Osteocyte (in vitro differentiated cells): ENCODE measurements around the gene CNEP1R1. TPM values are rescaled to one million over a fixed set of nuclear protein-coding genes. Genes with fewer than 3 reads are reported as not detected.

Experiments used
- DNase-seq: peaks from one replicate; pipeline ENCODE4 v3.0.0; 2021; ENCODE audit warnings: mixed read lengths; ENCODE audit not compliant: unreplicated experiment; ENCODE audit errors: extremely low spot score
- H3K27ac Mint-ChIP-seq: one replicate; pipeline ENCODE4 v1.8.0; 2021; ENCODE audit warnings: mild to moderate bottlenecking, mixed read lengths; ENCODE audit not compliant: unreplicated experiment
- H3K27me3 Mint-ChIP-seq: one replicate; pipeline ENCODE4 v1.8.0; 2021; ENCODE audit warnings: mixed read lengths; ENCODE audit not compliant: unreplicated experiment
- H3K36me3 Mint-ChIP-seq: one replicate; pipeline ENCODE4 v1.8.0; 2021; ENCODE audit warnings: mixed read lengths; ENCODE audit not compliant: unreplicated experiment
- H3K4me1 Mint-ChIP-seq: one replicate; pipeline ENCODE4 v1.8.0; 2021; ENCODE audit warnings: mixed read lengths; ENCODE audit not compliant: unreplicated experiment
- H3K4me3 Mint-ChIP-seq: one replicate; pipeline ENCODE4 v1.8.0; 2021; ENCODE audit warnings: mild to moderate bottlenecking, moderate library complexity, mixed read lengths; ENCODE audit not compliant: unreplicated experiment
- H3K9me3 Mint-ChIP-seq: one replicate; pipeline ENCODE4 v1.8.0; 2021; ENCODE audit warnings: mixed read lengths; ENCODE audit not compliant: unreplicated experiment
- total RNA-seq: library from RNA; stranded (reverse); gene quantifications from 2 replicates; pipeline ENCODE4 v1.2.1, GENCODE V29; 2021
- TF ChIP-seq, protein P1 (sequence below): fragments of 200-600 bp; sonication (generic); IDR thresholded peaks from 2 replicates; pipeline ENCODE4 v1.5.0; 2021; ENCODE audit warnings: antibody characterized with exemption, mild to moderate bottlenecking, moderate library complexity

CNEP1R1 gene
- total RNA-seq, 1 donor from 2014 or later: 23.0 TPM

DNA sequence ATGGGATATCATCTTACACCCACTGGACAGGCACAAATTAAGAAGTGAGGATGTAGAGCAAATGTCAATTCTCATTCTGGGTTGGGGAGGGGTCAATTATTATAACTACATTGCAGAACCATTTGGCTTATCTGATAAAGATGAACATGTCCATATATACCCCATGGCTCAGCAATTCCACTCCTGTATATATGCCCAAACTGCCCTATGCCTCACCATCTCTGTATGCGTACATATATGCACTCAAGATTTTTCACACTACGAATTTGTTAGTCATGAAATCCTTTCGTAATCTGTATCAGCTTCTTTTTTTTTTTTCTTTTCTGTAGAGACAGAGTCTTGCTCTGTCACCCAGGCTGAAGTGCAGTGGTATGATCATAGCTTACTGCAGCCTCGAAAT, 20.8 kb upstream of the CNEP1R1 start:
- H3K4me3 Mint-ChIP-seq: no peak overlapping the region
- H3K36me3 Mint-ChIP-seq: no peaks in the 10 kb centered on the region
- DNase-seq: no peak
- peaks cover 6% of the 10 kb centered on the region for H3K9me3 Mint-ChIP-seq
- TF ChIP-seq, protein P1, sequence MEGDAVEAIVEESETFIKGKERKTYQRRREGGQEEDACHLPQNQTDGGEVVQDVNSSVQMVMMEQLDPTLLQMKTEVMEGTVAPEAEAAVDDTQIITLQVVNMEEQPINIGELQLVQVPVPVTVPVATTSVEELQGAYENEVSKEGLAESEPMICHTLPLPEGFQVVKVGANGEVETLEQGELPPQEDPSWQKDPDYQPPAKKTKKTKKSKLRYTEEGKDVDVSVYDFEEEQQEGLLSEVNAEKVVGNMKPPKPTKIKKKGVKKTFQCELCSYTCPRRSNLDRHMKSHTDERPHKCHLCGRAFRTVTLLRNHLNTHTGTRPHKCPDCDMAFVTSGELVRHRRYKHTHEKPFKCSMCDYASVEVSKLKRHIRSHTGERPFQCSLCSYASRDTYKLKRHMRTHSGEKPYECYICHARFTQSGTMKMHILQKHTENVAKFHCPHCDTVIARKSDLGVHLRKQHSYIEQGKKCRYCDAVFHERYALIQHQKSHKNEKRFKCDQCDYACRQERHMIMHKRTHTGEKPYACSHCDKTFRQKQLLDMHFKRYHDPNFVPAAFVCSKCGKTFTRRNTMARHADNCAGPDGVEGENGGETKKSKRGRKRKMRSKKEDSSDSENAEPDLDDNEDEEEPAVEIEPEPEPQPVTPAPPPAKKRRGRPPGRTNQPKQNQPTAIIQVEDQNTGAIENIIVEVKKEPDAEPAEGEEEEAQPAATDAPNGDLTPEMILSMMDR: no peak
- peaks cover 15% of the 10 kb centered on the region for H3K27me3 Mint-ChIP-seq
- no peak overlapping the region for H3K27ac Mint-ChIP-seq
- no peaks in the 10 kb centered on the region for H3K4me1 Mint-ChIP-seq

DNA sequence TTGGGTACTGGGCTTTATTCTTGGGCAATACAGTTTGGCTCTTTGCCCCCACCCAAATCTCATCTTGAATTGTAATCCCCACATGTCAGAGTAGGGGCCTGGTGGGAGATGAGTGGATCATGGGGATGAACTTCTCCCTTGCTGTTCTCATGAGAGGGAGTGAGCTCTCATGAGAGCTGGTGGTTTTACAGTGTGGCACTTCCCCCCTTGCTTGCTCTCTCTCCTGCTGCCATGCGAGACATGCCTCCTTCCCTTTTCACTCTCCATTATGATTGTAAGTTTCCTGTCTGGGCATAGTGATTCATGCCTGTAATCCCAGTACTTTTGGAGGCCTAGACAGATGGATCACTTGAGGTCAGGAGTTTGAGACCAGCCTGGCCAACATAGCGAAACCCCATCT, 18.1 kb upstream of the CNEP1R1 start:
- Mint-ChIP-seq H3K4me1 (no peaks in the 10 kb centered on the region), H3K27ac (no peak overlapping the region), H3K9me3 (peaks cover 6% of the 10 kb centered on the region), H3K27me3 (peaks cover 14% of the 10 kb centered on the region), H3K4me3 (no peak overlapping the region), H3K36me3 (no peaks in the 10 kb centered on the region)
- DNase-seq: peak; percentile 17
- TF ChIP-seq, protein P1: no peak

DNA sequence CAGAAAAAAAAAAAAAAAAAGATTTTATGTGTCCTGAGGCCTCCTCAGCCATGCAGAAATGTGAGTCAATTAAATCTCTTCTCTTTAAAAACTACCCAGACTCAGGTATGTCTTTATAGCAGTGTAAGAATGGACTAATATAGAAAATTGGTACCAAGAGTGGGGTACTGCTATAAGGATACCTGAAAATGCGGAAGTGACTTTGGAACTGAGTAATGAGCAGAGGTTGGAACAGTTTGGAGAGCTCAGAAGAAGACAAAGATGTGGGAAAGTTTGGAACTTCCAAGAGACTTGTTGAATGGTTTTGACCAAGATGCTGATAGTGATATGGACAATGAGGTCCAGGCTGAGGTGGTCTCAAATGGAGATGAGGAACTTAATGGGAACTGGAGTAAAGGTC, 17.3 kb upstream of the CNEP1R1 start:
- H3K27me3 Mint-ChIP-seq: peaks cover 19% of the 10 kb centered on the region
- no peaks in the 10 kb centered on the region for H3K4me1 Mint-ChIP-seq
- TF ChIP-seq, protein P1: no peak
- no peaks in the 10 kb centered on the region for H3K36me3 Mint-ChIP-seq
- H3K27ac Mint-ChIP-seq: no peak overlapping the region
- no peak overlapping the region for H3K4me3 Mint-ChIP-seq
- H3K9me3 Mint-ChIP-seq: peaks cover 6% of the 10 kb centered on the region
- no peak for DNase-seq

DNA sequence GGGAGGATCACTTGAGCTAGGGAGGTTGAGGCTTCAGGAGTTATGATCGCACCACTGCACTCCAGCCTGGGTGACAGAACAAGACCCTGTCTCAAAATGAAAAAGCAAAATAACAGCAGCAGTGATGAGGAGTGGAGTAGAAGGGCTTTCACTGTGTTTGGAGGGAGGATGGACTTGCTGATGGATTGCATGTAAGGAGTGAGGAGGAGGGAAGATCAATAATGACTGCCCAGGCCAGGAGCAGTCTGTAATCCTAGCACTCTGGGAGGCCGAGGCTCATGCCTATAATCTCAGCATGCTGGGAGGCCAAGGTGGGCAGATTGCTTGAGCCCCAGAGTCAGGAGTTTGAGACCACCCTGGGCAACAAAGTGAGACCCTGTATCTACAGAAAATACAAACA, 14.8 kb upstream of the CNEP1R1 start:
- H3K4me1 Mint-ChIP-seq: no peaks in the 10 kb centered on the region
- H3K36me3 Mint-ChIP-seq: no peaks in the 10 kb centered on the region
- peaks cover 6% of the 10 kb centered on the region for H3K9me3 Mint-ChIP-seq
- no peak overlapping the region for H3K4me3 Mint-ChIP-seq
- H3K27ac Mint-ChIP-seq: no peak overlapping the region
- peak; percentile 32 for DNase-seq
- TF ChIP-seq, protein P1: no peak
- H3K27me3 Mint-ChIP-seq: peaks cover 16% of the 10 kb centered on the region

DNA sequence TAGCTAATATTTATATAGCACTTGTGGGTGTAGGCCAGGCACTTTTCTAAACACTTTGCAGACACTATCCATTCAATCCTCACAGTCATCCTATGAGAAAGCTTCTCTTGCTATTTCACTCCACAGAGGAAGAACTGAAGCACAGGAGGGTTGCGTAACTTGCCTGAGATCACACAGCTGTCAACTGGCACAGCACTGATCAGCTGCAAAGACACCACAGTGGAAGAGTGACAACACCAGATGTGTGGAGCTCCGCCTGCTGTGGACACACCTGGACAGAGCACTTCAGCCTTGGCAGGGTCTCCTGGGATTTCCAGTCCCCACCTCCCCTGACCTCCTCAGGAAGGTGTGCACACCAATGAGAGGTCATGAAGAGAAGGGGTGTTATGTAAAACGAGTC, 13.3 kb upstream of the CNEP1R1 start:
- TF ChIP-seq, protein P1: no peak

More for the DNA sequence above, 13.3 kb upstream of the CNEP1R1 start:
- DNase-seq: no peak
- Mint-ChIP-seq H3K36me3 (no peaks in the 10 kb centered on the region), H3K27ac (no peak overlapping the region), H3K4me1 (no peaks in the 10 kb centered on the region), H3K9me3 (peaks cover 6% of the 10 kb centered on the region), H3K4me3 (no peak overlapping the region), H3K27me3 (peaks cover 14% of the 10 kb centered on the region)
